ES-I3 (cell line): ENCODE measurements around the gene B4GALT1.

Source experiments
- H3K36me3 ChIP-seq: 2 replicates; pipeline ENCODE4 v1.6.1; 2013; ENCODE audit warnings: mild to moderate bottlenecking, low read length, control low read depth, moderate library complexity; ENCODE audit not compliant: insufficient read depth
- H3K4me1 ChIP-seq: 2 replicates; pipeline ENCODE4 v1.6.1; 2013; ENCODE audit warnings: mild to moderate bottlenecking, control low read depth, low read length; ENCODE audit not compliant: insufficient read depth
- H3K9ac ChIP-seq: 2 replicates; pipeline ENCODE4 v1.6.1; 2013; ENCODE audit warnings: low read depth, mild to moderate bottlenecking, low read length, moderate library complexity
- H3K9me3 ChIP-seq: 2 replicates; pipeline ENCODE4 v1.6.1; 2013; ENCODE audit warnings: mild to moderate bottlenecking, low read length, moderate library complexity; ENCODE audit not compliant: control insufficient read depth, insufficient read depth

Gene B4GALT1

DNA sequence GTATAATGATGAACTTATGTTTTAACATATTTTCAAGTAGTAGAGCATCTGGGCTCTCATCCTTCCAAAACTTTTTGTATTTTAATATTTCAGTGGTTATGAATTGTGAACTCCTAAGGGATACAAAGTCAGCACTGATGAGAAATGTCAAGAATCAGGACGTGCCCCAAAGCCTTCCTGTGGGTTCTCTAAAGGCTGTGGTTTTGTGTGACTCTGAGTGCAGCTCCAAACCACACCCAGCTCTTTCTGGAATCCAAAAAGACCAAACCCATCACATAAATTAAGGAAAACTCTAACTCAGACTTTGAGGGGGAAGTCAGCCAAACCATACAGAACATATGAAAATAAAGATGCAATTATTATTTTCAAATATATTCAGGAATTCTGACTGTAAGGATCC lies 49.8 kb downstream of the B4GALT1 start:
- no peak overlapping the region for H3K9ac ChIP-seq
- H3K9me3 ChIP-seq: no peaks in the 10 kb centered on the region
- no peaks in the 10 kb centered on the region for H3K36me3 ChIP-seq
- H3K4me1 ChIP-seq: no peaks in the 10 kb centered on the region; the same call in 1 of the 2 replicates

GRCh38 chr9:33116860-33117259 lies 50.3 kb downstream of the B4GALT1 start:
- no peaks in the 10 kb centered on the region for H3K9me3 ChIP-seq
- H3K4me1 ChIP-seq: peaks cover 3% of the 10 kb centered on the region; the same call in 1 of the 2 replicates
- H3K9ac ChIP-seq: no peak overlapping the region
- H3K36me3 ChIP-seq: no peaks in the 10 kb centered on the region

DNA sequence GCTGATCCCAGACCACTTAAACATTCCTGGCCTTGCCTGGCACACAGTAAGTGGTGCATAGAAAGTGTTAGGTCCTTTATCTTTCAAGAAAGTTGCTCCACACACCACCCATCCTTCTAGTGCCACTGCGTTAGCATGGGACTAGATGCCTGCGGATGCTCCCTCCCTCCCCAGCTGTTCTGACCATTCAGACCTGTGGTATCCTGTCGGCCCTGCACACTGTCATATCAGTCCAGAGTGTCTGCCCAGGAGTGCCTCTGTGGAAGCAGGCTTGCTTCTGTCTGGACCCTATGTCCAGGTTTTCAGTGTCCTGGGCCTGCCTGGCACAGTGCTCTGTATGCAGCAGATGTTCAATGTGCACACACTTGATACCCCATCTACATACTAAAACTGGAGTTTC lies 52.4 kb downstream of the B4GALT1 start:
- Histone ChIP-seq H3K36me3 (no peaks in the 10 kb centered on the region), H3K9me3 (no peaks in the 10 kb centered on the region), H3K4me1 (peaks cover 3% of the 10 kb centered on the region; the same call in 1 of the 2 replicates), H3K9ac (no peak overlapping the region)

DNA sequence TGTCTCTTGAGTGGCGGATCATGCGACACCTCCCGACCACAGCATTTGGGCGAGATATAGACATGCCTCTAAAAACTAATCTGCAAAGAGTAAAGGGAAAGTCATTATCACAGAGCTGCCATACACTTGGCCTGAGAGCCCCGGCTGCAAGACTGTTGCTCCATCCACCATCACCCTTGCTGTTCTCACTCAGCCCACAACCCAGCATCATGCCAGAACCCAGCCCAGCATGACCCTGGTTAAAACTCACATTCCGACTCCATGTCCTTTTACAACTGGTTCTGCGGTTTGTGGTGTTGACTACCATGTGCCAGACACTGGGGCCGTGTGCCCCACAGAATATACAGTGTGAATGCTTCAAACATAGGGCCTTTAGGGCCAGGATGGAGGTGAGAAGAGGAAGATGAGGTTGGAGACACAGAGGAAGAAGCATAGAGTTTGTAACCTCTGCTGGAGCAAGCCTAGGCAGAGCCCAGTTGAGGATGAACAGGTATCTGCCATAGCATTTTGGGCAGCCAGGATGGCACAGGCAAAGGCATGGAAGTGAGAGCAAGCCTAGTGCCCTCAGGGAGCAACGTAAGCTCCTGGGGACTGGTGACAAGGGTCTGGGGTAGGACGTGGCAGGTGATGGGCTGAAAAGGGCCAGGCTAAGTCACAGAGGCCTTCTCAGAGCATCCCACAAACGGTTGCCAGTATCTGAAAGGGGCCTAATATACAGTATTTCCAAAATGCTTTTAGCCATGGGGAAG lies 53.2 kb downstream of the B4GALT1 start:
- H3K36me3 ChIP-seq: no peaks in the 10 kb centered on the region
- H3K4me1 ChIP-seq: peaks cover 3% of the 10 kb centered on the region; the same call in 1 of the 2 replicates
- H3K9me3 ChIP-seq: no peaks in the 10 kb centered on the region
- no peak overlapping the region for H3K9ac ChIP-seq

DNA sequence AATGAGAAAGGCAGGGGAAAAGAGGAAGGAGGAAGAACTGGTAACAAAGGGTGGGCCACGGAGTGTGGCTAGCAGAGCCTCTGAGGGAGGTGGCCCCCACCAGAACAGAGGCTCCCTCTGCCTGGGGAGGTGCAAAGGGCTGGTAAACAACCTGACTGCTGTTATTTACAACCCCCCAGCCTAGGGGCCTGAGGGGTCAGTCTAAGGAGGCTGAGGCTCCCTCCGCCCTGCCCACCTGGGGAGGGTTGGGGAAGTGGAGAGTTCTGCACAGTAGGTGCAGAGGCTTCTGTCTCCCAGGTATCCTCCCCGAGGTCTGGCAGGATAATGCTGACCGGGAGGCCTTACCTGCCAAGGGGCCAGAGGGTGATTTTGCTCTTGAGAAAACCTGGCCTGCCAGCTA lies 55.0 kb downstream of the B4GALT1 start:
- H3K36me3 ChIP-seq: no peaks in the 10 kb centered on the region
- no peak overlapping the region for H3K9ac ChIP-seq
- H3K9me3 ChIP-seq: no peaks in the 10 kb centered on the region
- H3K4me1 ChIP-seq: peaks cover 12% of the 10 kb centered on the region

GRCh38 chr9:33111631-33112030 lies 55.5 kb downstream of the B4GALT1 start:
- H3K9me3 ChIP-seq: no peaks in the 10 kb centered on the region
- H3K36me3 ChIP-seq: no peaks in the 10 kb centered on the region
- H3K4me1 ChIP-seq: peaks cover 16% of the 10 kb centered on the region
- no peak overlapping the region for H3K9ac ChIP-seq

GRCh38 chr9:33110686-33111085 lies 56.5 kb downstream of the B4GALT1 start:
- no peaks in the 10 kb centered on the region for H3K36me3 ChIP-seq
- H3K4me1 ChIP-seq: peaks cover 18% of the 10 kb centered on the region
- H3K9ac ChIP-seq: no peak overlapping the region
- H3K9me3 ChIP-seq: no peaks in the 10 kb centered on the region

DNA sequence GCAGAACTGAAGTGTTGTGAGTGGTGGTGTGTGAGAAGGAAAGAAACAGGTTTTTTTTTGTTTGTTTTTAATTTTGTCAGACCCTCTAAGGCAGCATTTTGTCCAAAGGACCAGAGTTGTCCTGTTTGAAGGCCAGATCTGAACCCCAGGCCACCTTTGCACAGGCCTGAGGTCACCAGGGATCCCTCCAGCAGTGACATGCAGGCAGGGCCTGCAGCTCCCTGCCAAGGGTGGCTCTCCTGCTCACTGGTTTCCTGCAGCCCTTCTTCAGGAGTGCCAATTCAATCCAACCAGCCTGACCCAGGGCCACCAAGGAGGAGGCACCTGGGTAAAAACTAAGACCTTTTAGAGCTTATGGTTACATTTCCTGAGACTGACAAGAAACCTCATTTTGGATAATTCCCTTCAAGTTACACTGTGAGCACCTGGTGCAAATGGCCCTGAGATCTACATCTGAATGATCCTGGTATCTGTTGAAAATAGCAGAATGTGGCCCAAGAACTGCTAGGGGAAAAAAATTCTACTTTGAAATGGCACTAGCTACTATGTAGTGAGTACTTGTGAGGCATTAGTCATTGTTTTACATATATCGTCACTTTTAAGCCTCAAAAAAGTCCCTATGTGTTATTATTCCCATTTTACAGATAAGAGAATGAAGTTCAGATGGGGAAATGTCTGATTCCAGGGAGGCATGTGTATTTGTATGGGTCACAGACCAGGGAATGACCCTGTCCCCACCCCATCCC lies 57.1 kb downstream of the B4GALT1 start:
- H3K36me3 ChIP-seq: no peaks in the 10 kb centered on the region
- no peaks in the 10 kb centered on the region for H3K9me3 ChIP-seq
- peaks cover 18% of the 10 kb centered on the region for H3K4me1 ChIP-seq
- H3K9ac ChIP-seq: no peak overlapping the region

DNA sequence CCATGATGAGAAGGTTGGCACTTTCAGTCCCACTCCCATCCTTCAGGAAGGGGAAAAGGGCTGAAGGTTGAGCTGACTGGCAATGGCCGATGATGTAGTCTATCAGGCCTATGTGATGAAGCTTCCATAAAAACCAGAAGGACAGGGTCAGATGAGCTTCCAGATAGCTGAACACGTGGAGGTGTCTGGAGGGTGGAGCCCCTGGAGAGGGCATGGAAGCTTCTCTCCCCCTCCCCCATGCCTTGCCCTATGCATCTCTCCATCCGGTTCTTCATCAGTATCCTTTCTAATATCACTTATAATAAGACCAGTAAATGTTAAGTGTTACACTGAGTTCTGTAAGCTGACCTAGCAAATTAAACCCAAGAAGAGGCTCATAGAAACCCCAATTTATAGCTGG lies 58.0 kb downstream of the B4GALT1 start:
- Histone ChIP-seq H3K9ac (no peak overlapping the region), H3K9me3 (no peaks in the 10 kb centered on the region), H3K36me3 (no peaks in the 10 kb centered on the region), H3K4me1 (peaks cover 18% of the 10 kb centered on the region)

GRCh38 chr9:33108472-33108871 lies 58.7 kb downstream of the B4GALT1 start:
- Histone ChIP-seq H3K4me1 (peaks cover 20% of the 10 kb centered on the region), H3K9ac (no peak overlapping the region), H3K9me3 (no peaks in the 10 kb centered on the region), H3K36me3 (no peaks in the 10 kb centered on the region)

DNA sequence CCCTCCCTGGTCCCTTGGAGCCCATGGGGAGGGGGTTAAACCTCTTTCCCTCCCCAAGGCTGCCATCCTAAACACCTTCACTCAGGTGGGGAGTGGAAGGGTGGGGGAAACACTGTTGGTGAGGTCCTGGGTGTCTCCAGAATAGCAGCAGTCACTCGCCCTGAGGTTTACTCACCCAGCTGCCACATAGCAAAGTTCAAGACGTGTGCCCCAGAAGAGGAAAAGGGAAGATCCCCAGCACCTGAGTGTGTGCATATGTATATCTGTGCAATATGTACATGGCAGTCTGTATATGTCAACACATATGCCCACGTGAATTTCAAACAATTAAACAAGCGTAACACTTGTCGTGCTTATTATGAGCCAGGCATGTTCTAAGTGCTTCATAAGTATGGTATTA lies 59.4 kb downstream of the B4GALT1 start:
- Histone ChIP-seq H3K36me3 (no peaks in the 10 kb centered on the region), H3K9ac (no peak overlapping the region), H3K4me1 (peaks cover 26% of the 10 kb centered on the region), H3K9me3 (no peaks in the 10 kb centered on the region)

- Histone ChIP-seq H3K9ac (no peak overlapping the region), H3K9me3 (no peaks in the 10 kb centered on the region), H3K4me1 (peaks cover 25% of the 10 kb centered on the region), H3K36me3 (no peaks in the 10 kb centered on the region)
Observed at GRCh38 chr9:33106827-33107621, 60.1 kb downstream of the B4GALT1 start.

- H3K4me1 ChIP-seq: peaks cover 23% of the 10 kb centered on the region
- no peaks in the 10 kb centered on the region for H3K36me3 ChIP-seq
- H3K9me3 ChIP-seq: no peaks in the 10 kb centered on the region
- no peak overlapping the region for H3K9ac ChIP-seq
Observed at GRCh38 chr9:33106372-33106771, 60.8 kb downstream of the B4GALT1 start.

- H3K9me3 ChIP-seq: no peaks in the 10 kb centered on the region
- H3K9ac ChIP-seq: no peak overlapping the region
- peaks cover 23% of the 10 kb centered on the region for H3K4me1 ChIP-seq
- no peaks in the 10 kb centered on the region for H3K36me3 ChIP-seq
Observed at GRCh38 chr9:33105959-33106358, 61.2 kb downstream of the B4GALT1 start.
